HG03135 (cell line): ENCODE data around the gene PNKD.

Experiments used
- ATAC-seq: cut with Tn5 transposase; IDR thresholded peaks from one replicate; pipeline ENCODE4 v1.9.1; 2021; ENCODE audit warnings: mild to moderate bottlenecking, moderate library complexity; ENCODE audit not compliant: unreplicated experiment

The PNKD gene

GRCh38 chr2:218269900-218270720 lies at the start of gene PNKD, which contains the start of gene AAMP:
Gene PNKD (plus strand): TSS chr2:218270519. CDS start chr2:218270536, 17 bp downstream.
Gene AAMP (minus strand): TSS chr2:218270137. CDS start chr2:218270086, 51 bp downstream.
- ATAC-seq: peak; percentile 90

GRCh38 chr2:218221000-218221399 lies 49.3 kb upstream of the PNKD start:
- no peak for ATAC-seq

- ATAC-seq: no peak
Measured at GRCh38 chr2:218223046-218223445, 47.3 kb upstream of the PNKD start.

GRCh38 chr2:218224186-218224585 lies 46.1 kb upstream of the PNKD start:
- no peak for ATAC-seq

GRCh38 chr2:218226903-218227302 lies 43.4 kb upstream of the PNKD start:
- no peak for ATAC-seq

GRCh38 chr2:218228366-218229090 lies 41.8 kb upstream of the PNKD start:
- no peak for ATAC-seq

- peak; percentile 82 for ATAC-seq
Measured at GRCh38 chr2:218229239-218229638, 41.1 kb upstream of the PNKD start.

- no peak for ATAC-seq
Measured at GRCh38 chr2:218229851-218230250, 40.5 kb upstream of the PNKD start.

- peak; percentile 65 for ATAC-seq
Measured at GRCh38 chr2:218230882-218231281, 39.4 kb upstream of the PNKD start.

GRCh38 chr2:218233543-218233942 lies 36.8 kb upstream of the PNKD start:
- ATAC-seq: no peak

GRCh38 chr2:218234521-218234920 lies 35.8 kb upstream of the PNKD start:
- no peak for ATAC-seq

- ATAC-seq: no peak
Measured at GRCh38 chr2:218235017-218235416, 35.3 kb upstream of the PNKD start.

- no peak for ATAC-seq
Measured at GRCh38 chr2:218236829-218237228, 33.5 kb upstream of the PNKD start.

GRCh38 chr2:218238887-218239286 lies 31.4 kb upstream of the PNKD start:
- no peak for ATAC-seq

GRCh38 chr2:218244204-218244603 lies 26.1 kb upstream of the PNKD start:
- ATAC-seq: no peak

GRCh38 chr2:218244665-218245064 lies 25.7 kb upstream of the PNKD start:
- no peak for ATAC-seq

GRCh38 chr2:218245214-218245613 lies 25.1 kb upstream of the PNKD start:
- ATAC-seq: no peak

- no peak for ATAC-seq
Measured at GRCh38 chr2:218249691-218250090, 20.6 kb upstream of the PNKD start.

GRCh38 chr2:218252509-218253231 lies 17.6 kb upstream of the PNKD start:
- ATAC-seq: no peak

- no peak for ATAC-seq
Measured at GRCh38 chr2:218253232-218253625, 17.1 kb upstream of the PNKD start.

GRCh38 chr2:218255446-218255845 lies 14.9 kb upstream of the PNKD start:
- no peak for ATAC-seq
